ENCODE measurements around the gene NT5C2. TPM values are rescaled to one million over a fixed set of nuclear protein-coding genes. Genes with fewer than 3 reads are reported as not detected.

NT5C2 gene
- 52.2 and 53.6 TPM in 2 replicates for total RNA-seq (2022)
- percentile 84 among the genes with signal in this experiment for Bru-seq, nascent RNA
- percentile 79 among the genes with signal in this experiment for BruChase-seq, experiment 1, labeled RNA remaining after a 6-hour chase
- BruChase-seq, experiment 2, labeled RNA remaining after a 2-hour chase = percentile 78 among the genes with signal in this experiment
- long read RNA-seq, transcript NT5C2-201 (18 exons, 3,435 nt) = major isoform, 8 of 77 reads
- long read RNA-seq, partial matches to known transcripts = 11 of 77 reads
- long read RNA-seq, other reads (novel, unspliced or antisense) = 54 of 77 reads

DNA sequence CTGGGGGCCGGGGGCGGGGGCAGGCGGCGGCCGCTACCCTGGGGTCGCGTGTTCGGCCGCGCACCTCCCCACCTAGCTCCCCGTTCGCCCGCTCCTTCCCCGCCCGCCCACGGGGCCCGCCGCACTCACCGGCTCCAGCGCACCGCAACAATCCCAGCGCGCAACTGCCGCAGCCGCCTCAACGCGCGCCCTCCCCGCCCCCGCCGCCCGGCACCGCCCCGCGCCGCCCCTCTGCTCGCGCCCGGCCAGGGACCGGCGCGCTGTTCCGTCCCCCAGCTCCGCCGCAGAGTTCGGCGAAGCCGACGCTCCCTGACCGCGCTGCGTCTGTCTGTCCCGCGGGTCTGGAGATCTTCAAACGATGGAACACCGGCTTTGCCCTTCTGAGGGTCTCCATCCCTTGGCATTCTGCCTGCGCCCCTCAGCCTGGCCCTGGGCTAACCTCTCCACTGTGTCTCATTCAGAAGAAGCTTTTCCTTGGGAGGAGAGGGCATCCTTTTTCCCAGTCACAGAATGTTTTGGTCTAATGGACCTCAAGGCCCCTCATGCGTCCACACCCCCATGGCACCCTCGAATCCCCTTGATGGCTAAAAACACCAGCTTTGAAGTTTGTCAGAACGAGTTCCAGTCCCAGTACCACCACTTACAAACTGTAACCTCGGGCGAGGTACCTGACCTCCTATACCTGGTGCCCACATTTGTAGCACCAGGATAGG, at the start of gene NT5C2:
TSS of gene NT5C2 (minus strand) at position 166 of the 713 bp plus-strand sequence. CDS start 18,314 bp downstream, outside the sequence.
- H3K4me1 Mint-ChIP-seq (ENCODE audit: insufficient read depth, unreplicated experiment) = peaks cover 38% of the 10 kb centered on the region
- CTCF ChIA-PET = interaction anchor here (0.8 to 1.4 kb wide), 4 partner anchors 35 to 276 kb away, joined by 3 to 4 read pairs (median 3); partner anchors contain the start of gene CNNM2
- intact Hi-C loops (cut with micrococcal nuclease) = loop anchor here (5.0 kb wide), 1 partner anchor 49 kb away; no protein-coding TSS in a partner anchor
- H3K27me3 Mint-ChIP-seq (ENCODE audit: insufficient read depth, unreplicated experiment) = no peaks in the 10 kb centered on the region
- peak; percentile 71 for DNase-seq (ENCODE audit: unreplicated experiment)
- H3K36me3 Mint-ChIP-seq (ENCODE audit: insufficient read depth, unreplicated experiment) = peaks cover 5% of the 10 kb centered on the region
- peak within 1 kb of the TSS; percentile 98 for H3K4me3 Mint-ChIP-seq (ENCODE audit: unreplicated experiment)
- no peak for TF ChIP-seq CTCF (IDR thresholded peaks at IDR 0.05; ENCODE audit: unreplicated experiment)
- peak within 1 kb of the TSS; percentile 94 for H3K27ac Mint-ChIP-seq (ENCODE audit: low read depth, unreplicated experiment)
- no peaks in the 10 kb centered on the region for H3K9me3 Mint-ChIP-seq (ENCODE audit: unreplicated experiment)
- POLR2A ChIA-PET = interaction anchor here (0.7 to 4.6 kb wide), 27 partner anchors 8 to 413 kb away, joined by 3 to 49 read pairs (median 8); partner anchors contain the start of genes ATP5MK, CNNM2, PCGF6 and PDCD11
- no TSS peak for BruUV-seq (replicated peaks)

DNA sequence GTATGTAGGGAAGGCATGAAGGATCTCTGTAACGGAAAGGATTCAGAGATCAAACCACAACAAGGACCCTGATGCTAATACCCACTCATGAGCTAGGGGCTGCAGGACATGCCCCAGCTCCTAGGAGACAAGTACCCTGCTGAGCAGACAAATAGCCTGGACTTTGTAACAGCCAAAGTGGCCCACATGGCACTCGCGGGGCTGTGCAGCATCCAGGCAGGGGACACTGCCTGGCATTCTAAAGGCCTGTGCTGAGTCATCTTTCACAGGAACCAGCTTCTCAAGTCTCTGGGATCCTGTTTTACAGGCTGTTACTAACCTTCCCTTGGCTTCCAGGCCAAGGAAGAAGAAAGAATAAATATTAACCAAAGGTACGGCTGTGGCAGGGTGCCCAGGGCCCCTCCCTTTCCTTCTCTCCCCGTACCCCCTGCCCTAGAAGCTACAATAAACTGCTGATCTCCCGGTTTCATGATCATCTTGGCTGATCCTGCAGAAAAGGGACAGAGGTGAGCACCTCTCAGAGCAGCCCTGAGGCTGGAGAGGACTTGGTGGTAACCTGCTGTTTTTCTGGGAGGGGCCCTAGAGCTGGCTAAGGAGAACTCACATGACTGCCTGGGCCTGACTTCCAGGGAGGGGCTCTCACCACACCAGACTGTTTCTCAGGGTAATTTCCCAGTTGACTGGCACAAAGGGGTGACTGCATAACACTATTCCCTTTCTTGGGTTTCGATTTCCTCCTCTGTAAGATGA, 48.4 kb upstream of the NT5C2 start:
- ChIA-PET CTCF (interaction anchor here (0.5 to 1.4 kb wide), 5 partner anchors 14 to 311 kb away, joined by 3 to 6 read pairs (median 3); no protein-coding TSS in a partner anchor), POLR2A (interaction anchor here (0.6 to 3.8 kb wide), 6 partner anchors 10 to 87 kb away, joined by 3 to 35 read pairs (median 6); partner anchors contain the start of gene NT5C2)
- peak; percentile 76 for DNase-seq (ENCODE audit: unreplicated experiment)
- Mint-ChIP-seq H3K4me1 (ENCODE audit: insufficient read depth, unreplicated experiment) (peaks cover 31% of the 10 kb centered on the region), H3K27ac (ENCODE audit: low read depth, unreplicated experiment) (peak overlapping the region; percentile 65), H3K36me3 (ENCODE audit: insufficient read depth, unreplicated experiment) (no peaks in the 10 kb centered on the region), H3K27me3 (ENCODE audit: insufficient read depth, unreplicated experiment) (no peaks in the 10 kb centered on the region), H3K4me3 (ENCODE audit: unreplicated experiment) (peak overlapping the region; percentile 53), H3K9me3 (ENCODE audit: unreplicated experiment) (no peaks in the 10 kb centered on the region)
- no TSS peak for BruUV-seq (replicated peaks)
- no peak for TF ChIP-seq CTCF (IDR thresholded peaks at IDR 0.05; ENCODE audit: unreplicated experiment)
- intact Hi-C loops (cut with micrococcal nuclease) = loop anchor here (5.0 kb wide), 4 partner anchors 49 to 514 kb away; partner anchors contain the start of gene NT5C2

DNA sequence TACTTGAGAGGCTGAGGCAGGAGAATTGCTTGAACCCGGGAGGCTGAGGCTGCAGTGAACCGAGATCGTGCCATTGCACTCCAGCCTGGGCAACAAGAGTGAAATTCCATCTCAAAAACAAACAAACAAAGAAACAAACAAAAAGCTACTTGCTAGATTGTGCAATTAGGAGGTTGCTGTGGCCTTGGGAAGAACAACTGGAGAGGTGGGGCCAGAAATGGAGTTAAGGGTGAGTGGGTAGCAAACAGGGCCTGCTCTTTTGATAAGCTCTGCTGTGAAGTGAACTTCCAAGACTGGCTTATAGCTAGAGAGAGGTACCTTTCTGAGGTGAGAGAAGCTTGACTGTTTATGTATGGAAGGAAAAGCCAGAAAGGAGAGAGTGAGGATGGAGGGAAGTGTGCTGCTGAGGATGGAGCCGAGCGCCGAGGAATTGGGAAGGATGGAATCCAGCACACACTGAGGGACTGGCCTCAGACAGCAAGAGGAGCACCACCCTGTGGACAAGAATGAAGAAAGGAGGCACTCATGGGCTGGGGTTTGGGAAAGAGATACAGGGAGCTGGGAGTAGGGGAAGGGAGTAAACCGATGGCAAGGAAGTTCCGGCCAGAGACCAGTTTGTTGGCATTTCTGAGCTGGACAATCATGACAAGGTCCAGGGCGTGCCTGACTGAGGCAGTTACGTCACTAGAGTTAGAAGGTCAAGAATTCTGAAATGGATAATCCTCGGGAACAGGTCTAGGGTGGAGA, 45.6 kb upstream of the NT5C2 start:
- ChIA-PET CTCF (interaction anchor here (0.8 to 0.9 kb wide), 3 partner anchors 69 to 405 kb away, joined by 3 to 6 read pairs (median 4); no protein-coding TSS in a partner anchor), POLR2A (interaction anchor here (0.6 to 1.3 kb wide), 3 partner anchors 10 to 292 kb away, joined by 3 to 5 read pairs (median 3); partner anchors contain the start of gene NT5C2)
- H3K27me3 Mint-ChIP-seq (ENCODE audit: insufficient read depth, unreplicated experiment) = no peaks in the 10 kb centered on the region
- intact Hi-C loops (cut with micrococcal nuclease) = no loop called here
- BruUV-seq (replicated peaks) = no TSS peak
- peaks cover 25% of the 10 kb centered on the region for H3K4me1 Mint-ChIP-seq (ENCODE audit: insufficient read depth, unreplicated experiment)
- no peaks in the 10 kb centered on the region for H3K9me3 Mint-ChIP-seq (ENCODE audit: unreplicated experiment)
- no peak overlapping the region for H3K4me3 Mint-ChIP-seq (ENCODE audit: unreplicated experiment)
- peak; percentile 48 for DNase-seq (ENCODE audit: unreplicated experiment)
- H3K36me3 Mint-ChIP-seq (ENCODE audit: insufficient read depth, unreplicated experiment) = no peaks in the 10 kb centered on the region
- no peak overlapping the region for H3K27ac Mint-ChIP-seq (ENCODE audit: low read depth, unreplicated experiment)
- TF ChIP-seq CTCF (IDR thresholded peaks at IDR 0.05; ENCODE audit: unreplicated experiment) = no peak
